ENCODE results near the gene GLT8D2.

The GLT8D2 gene

DNA sequence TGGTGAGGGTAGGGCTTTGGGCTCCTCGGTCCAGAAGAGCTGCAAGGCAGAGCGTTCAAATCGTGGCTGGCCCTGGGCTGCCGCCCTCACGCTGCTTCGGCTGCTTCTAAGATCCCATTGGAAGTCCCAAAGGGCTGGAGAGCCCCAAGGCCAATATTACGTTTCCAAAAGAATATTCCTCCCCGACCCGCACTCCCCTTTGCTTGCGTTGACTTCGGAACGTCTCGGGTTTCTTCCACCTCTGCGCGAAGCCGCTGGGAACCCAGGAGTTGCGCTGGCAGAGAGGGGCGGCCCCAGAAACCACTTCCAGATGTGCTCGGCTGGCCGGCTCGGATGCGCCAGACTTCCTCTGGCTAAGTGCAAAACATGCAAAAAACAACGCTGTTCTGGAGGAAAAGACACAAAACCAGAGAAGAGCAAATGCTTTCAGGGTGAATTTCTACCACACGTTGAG is at the start of gene GLT8D2:
Gene GLT8D2, minus strand, starts transcription at position 285 of the 454 bp plus-strand sequence. CDS start 30,539 bp downstream, outside the sequence.
- DNase-seq (ENCODE audit: low read depth), result no peak

DNA sequence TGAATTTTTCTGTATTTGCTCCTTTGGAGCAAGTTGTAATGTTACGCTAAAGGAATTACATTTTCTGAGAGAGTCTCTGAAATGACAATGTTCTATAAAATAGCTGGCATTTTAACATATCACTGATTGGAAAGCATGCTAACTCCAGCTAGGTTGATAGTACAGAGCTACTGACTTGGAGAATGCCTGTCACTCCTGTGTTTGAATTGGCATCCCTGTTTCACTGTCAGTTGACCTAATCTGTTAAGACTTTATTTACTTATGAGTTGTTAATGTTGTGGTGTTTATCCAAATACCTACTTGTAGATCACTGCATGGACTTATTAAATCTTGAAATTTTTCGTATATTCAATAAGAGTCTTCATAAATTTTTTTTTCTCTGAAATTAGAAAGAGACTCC is 48.0 kb upstream of the GLT8D2 start:
- no peak for DNase-seq (ENCODE audit: low read depth)

DNA sequence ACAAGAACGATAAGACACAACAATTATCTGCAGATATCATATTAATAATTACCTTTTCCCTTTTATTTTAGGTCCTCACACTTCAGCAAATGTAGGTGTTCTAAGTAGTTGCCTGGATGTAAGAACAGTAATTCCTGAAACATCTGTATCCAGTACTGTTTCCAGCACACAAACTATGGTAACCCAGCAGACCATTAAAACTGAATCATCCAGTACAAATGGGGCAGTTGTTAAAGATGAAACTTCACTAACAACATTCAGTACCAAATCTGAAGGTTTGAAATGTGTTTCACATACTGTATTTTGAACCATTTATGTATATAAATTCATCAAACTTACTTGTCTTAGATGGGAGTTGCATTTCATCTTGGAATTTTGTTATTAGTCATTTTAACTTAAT is 45.3 kb upstream of the GLT8D2 start:
- no peak for DNase-seq (ENCODE audit: low read depth)

- no peak for DNase-seq (ENCODE audit: low read depth)
Observed at GRCh38 chr12:104094284-104094683, 44.3 kb upstream of the GLT8D2 start.

DNA sequence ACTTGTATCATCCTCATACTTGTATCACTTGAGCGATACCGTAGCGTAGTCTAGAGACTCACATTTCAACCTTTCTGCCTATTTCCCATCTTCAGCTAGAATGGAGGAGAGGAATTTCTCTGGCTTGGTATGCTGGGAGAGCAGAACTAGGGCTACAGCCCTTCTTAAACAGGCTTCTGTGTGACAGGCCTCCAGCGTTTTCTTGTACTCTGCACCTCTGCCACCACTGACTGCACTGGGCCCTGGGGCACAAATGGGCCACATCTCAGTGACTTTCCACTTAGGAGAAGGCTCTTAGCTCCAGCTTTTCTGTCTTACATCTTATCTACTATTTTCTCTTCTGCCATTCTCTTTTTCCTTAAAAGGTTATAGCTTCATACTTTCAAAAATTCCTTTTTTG is 41.1 kb upstream of the GLT8D2 start:
- no peak for DNase-seq (ENCODE audit: low read depth)

DNA sequence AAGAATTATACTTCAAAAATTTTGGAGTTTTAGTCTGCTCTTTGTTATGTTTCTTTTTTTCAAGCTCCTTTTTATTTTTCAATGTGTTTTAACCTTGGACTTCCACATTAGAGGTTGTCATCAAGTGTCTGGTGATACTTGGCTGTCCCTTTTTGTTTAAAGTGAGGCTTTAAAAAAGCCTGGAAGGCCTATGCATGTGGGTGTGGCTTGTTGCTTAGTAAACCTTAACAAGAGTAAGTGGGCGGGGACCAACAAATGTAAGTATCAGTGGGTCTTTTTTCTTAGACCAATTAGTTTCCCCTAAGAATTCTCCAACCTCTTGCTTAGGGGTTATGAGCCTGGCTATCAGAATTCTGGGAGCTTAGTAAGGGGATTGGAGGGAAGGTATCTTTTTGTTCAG is 40.7 kb upstream of the GLT8D2 start:
- DNase-seq (ENCODE audit: low read depth), result no peak

DNA sequence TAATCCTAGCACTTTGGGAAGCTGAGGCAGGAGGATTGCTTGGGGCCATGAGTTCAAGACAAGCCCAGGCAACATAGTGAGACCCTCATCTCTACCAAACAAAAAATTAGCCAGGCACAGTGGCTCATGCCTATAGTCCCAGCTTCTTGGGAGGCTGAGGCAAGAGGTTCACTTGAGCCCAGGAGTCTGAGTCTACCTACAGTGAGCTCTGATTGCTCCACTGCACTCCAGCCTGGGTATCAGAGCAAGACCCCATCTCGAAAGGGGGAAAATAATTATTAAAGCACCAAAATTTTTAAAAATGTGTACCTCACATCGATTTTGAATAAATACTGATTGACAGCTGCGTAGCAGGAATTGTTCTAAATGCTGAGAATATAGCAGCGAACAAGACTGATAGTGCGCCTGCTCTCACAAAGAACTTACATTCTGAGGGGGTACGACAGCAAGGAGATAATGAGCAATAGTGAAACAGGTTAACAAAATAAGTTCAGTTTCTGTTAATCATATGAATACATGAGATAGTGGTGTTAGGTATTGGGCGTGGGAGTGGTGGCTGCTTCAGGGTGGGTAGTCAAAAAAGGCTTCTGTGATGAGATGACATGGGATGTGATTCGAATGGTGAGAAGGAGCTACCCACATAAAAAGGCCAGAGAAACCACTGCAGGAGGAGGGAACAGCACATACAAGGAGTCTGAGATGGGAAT is 33.9 kb upstream of the GLT8D2 start:
- DNase-seq (ENCODE audit: low read depth), result no peak

- no peak for DNase-seq (ENCODE audit: low read depth)
Observed at GRCh38 chr12:104080764-104081163, 30.8 kb upstream of the GLT8D2 start.

GRCh38 chr12:104079024-104079423 is 29.0 kb upstream of the GLT8D2 start:
- DNase-seq (ENCODE audit: low read depth), result no peak

GRCh38 chr12:104073699-104074098 is 23.7 kb upstream of the GLT8D2 start:
- no peak for DNase-seq (ENCODE audit: low read depth)

GRCh38 chr12:104072099-104072498 is 22.1 kb upstream of the GLT8D2 start:
- no peak for DNase-seq (ENCODE audit: low read depth)

DNA sequence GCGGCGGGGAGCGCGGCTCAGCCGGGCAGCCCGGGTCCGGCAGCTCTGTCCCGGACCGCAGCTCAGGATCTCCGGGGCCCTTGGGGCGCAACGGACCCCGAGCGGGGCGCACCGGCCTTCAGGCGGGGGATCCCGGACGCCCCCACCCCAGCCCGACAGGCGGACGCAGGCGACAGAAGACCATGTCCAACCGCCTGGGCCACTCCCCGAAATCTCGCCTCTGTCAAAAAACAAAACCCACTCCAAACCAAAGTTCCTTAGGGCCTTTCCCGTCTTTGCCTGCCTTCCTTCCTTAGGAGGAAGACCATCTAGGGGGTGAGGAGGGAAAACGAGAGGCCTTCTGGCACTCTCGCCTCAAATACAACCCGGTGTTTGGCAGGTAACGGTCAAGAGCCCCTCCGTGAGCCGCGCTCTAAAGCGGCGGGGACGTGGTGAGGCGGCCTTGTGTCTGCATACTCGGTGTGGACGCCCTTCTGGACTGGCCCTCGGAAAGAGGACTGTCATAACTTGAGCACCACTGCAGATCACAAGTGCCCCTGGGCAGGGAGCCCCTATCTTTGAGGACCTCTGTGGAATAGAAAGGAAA is 14.9 kb upstream of the GLT8D2 start:
- DNase-seq (ENCODE audit: low read depth), result no peak

DNA sequence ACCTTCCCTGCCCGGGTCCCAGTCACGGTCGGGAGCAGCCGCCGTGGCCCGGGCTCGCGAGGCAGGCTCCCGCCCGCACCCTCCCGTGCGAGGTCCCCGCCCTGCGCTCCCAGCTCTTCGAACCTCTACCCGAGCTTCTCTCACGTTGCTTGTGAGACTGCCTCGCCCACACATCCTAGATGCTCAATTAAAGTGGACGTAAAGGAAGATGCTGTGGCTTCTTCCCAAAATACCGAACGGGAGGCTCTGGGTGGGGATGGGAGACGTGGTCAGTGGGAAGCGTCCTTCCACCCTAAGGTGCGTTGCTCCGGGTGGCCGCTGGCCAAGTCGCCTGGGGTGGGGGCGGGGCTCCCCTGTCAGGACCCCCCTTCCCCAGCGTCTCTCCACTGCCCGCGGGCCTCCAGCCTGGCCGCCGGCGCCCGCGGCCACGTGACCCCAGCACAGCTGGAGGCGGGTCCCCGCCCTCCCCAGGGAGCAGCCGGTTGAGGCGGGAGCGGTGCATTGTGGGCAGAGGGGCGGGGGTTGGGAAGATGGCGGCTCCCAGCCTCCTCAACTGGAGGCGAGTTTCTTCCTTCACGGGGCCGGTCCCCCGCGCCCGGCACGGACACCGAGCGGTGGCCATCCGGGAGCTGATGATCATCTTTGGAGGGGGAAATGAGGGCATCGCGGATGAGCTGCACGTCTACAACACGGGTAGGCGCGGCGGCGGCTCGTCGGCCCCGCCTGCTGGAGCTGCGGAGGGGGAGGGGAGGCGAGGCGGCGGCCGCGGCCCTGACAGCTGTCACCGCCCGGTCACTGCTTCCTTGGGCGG is 14.2 kb upstream of the GLT8D2 start, which contains the start of gene HCFC2:
Gene HCFC2, plus strand, starts transcription at position 501 of the 811 bp plus-strand sequence. Its CDS starts 30 bp downstream, at position 531.
- peak; percentile 72 for DNase-seq (ENCODE audit: low read depth)

DNA sequence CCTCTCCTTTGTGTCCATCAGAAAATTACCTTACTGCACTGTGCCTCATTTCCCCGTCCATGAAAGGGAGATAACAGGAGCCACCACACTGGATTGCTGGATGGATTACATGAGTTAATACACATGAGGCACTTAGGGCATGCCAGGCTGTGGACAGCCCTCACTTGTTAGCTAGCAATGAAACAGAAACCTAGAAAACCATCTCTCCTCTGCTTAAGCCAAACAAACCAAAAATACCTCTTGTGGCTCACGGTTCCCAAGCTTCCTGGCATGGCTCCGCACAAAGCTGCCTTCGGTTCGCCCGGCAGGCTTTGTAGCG is 13.7 kb upstream of the GLT8D2 start:
- no peak for DNase-seq (ENCODE audit: low read depth)

GRCh38 chr12:104060791-104061190 is 10.8 kb upstream of the GLT8D2 start:
- DNase-seq (ENCODE audit: low read depth), result no peak

DNA sequence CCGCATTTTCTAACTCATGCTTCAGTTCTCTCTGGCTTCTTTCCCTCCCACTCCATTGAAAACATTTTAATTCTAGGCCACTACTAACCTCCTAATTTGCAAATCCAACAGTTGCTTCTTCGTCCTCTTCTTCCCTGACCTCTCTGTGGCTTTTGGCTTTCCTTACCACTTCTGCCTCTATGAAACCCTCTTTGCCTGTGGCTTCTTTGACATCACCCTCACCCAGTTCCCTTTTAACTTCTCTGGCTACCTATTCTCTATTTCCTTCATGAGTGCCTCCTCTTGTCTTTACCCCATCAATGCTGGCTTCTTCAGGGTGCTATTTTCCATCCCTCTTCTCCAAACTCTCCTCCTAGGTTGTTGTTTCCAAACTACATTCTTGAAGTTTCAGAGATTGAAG is 10.0 kb upstream of the GLT8D2 start:
- DNase-seq (ENCODE audit: low read depth), result no peak

DNA sequence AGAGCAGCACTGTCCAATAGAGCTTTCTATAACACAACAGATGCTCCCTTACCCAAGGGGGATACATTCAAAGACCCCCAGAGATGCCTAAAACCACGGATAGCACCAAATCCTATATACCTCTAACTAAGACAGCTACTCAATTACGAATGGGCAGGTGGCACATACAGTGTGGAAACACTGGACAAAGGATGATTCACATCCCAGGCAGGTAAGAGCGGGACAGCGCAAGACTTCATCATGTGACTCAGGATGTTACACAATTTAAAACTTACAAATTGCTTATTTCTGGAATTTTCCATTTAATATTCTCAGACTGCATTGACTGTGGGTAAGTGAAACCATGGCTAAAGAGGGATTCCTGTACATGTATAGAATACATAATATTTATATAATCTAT is 8.8 kb upstream of the GLT8D2 start:
- no peak for DNase-seq (ENCODE audit: low read depth)

GRCh38 chr12:104057771-104058197 is 7.8 kb upstream of the GLT8D2 start:
- DNase-seq (ENCODE audit: low read depth), result no peak

DNA sequence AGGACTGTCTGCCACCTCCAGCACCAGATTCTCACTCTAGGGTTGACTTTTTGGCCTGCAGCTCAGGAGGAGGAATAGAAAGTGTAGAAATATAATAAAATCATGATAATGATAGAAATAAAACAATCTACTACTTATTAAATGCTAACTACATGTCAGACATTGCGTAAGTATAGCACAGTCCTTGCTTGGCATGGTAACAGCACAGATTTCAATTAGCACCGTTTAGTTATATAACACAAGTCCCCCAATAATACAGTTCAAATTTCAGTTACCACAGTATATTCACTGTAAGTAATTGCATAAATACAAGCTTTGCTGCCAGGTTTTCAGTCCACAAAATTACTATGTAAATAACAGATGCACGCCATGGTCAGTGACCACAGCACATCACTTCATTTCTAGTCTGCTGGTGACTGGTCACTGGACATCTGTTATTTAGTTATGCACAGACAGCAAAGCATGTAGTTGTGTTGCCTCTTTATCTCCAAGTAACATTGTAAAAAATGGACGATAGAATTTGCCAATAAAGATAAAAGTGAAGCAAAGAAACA is 6.5 kb upstream of the GLT8D2 start:
- DNase-seq (ENCODE audit: low read depth), result no peak

DNA sequence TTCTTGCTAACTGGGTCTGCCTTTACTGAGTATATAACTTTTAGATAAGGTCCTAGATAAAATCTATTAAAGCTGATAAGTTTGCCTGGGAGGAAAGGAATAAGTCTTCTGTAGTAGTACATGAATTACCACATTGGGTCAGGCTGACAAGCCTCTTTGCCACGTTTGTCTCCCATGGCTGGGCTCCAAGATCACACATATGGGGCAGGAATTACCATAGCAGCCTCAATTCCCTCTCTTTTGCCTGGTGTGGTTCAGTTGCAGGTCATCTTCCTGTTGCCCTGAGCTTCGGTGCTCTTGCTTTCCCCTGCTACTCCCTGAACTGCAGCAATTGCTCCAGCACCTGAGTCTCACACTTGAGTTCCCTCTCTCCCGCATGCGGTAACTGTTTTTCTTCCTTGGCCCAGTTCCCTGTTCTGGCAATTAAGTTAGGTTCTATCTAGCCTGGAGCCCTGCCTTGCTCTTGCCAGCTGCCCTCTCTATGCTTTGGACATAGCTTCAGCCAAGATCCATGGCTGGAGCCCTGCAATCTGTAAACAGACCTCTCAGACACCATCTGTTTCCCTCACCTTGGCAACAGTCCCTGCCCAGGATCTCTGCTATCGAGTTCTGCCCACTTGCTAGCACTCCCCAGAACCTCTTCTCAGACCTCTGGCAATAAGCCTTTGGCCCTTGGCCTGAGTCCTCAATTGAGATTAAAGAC is 5.8 kb upstream of the GLT8D2 start:
- no peak for DNase-seq (ENCODE audit: low read depth)

- no peak for DNase-seq (ENCODE audit: low read depth)
Observed at GRCh38 chr12:104054681-104055346, 4.8 kb upstream of the GLT8D2 start.

DNA sequence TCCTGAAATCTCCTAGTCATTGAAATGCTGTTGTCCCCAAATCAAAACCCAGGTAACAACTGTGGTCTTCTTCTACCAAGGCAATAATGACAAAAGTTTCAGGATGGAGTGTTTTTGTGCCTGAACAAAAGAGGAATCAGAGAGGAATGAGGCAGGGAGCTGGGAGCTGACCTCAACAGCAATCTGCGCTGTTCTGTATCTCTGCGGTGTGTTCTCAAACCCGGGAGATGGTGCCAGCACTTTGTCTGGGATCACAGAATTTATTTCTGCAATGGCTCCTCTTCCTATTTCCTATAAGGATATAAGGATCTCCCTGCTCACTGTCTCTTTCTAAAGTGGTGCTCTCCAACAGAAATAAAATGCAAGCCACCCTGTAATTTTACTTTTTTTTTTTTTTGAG is 449 bp upstream of the GLT8D2 start:
- DNase-seq (ENCODE audit: low read depth), result no peak

Measured in stimulated activated CD8-positive, alpha-beta memory T cell treated with anti-CD3 and anti-CD28 coated beads, Interleukin-15, amount 100 ng/mL, for 1 hour (primary cell).